GM21786 (cell line): ENCODE data around the gene ICE2.

ENCODE experiments used
- ATAC-seq: cut with Tn5 transposase; IDR thresholded peaks from one replicate; pipeline ENCODE4 v1.9.1; 2021; ENCODE audit not compliant: unreplicated experiment

ICE2 gene

DNA sequence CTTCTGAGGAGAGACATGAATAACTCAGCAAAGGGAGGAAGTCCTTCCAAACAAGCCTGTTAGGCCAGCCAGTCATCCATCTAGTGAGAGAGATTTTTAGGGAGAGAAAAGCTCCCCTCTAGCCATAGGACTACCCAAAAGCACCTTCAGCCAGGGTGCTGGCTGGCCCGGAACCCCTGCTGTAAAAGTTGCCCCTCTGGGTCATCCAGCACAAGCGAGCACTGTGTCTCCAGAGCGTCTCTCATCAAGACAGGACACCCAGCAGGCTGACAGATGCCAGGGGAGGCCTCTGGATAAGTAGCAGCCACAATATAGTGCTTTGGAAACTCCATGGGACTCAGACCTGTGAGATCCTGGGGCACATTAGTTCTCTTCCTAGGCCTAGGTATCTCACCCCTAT, 105.6 kb downstream of the ICE2 start:
- ATAC-seq = no peak

DNA sequence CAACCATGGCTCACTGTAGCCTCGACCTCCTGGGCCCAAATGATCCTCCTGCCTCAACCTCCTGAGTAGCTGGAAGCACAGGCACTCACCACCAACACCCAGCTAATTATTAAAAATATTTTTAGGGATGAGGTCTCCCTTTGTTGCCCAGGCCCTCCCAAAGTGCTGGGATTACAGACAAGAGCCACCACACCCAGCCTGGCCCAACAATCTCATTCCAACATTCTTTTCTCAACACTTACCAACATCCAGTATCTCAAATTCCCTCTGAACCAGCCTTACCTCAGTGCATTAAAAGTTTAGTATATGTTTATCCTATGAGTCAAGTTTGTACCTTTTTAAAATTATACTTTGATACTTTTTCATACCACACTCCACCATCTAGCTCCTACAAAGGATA, 106.2 kb downstream of the ICE2 start:
- ATAC-seq = no peak

DNA sequence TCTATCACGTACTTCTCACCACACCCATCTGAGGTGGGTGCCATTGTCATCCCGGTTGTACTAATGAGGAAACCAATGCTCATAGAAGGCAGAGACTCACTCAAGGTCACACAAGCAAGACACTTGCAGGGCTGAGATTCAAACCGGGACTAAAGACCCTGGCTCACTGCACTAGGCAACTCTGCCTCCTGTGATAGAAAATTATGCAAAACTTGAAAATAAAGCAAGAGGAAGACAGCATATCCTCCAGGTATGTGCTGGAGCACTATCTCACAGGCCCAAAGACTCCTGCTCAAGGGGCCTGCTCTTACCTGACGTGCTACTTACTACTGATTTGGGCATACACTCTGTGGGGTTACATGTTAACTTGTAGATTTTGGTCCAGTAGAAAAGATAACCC, 106.7 kb downstream of the ICE2 start:
- ATAC-seq = no peak

DNA sequence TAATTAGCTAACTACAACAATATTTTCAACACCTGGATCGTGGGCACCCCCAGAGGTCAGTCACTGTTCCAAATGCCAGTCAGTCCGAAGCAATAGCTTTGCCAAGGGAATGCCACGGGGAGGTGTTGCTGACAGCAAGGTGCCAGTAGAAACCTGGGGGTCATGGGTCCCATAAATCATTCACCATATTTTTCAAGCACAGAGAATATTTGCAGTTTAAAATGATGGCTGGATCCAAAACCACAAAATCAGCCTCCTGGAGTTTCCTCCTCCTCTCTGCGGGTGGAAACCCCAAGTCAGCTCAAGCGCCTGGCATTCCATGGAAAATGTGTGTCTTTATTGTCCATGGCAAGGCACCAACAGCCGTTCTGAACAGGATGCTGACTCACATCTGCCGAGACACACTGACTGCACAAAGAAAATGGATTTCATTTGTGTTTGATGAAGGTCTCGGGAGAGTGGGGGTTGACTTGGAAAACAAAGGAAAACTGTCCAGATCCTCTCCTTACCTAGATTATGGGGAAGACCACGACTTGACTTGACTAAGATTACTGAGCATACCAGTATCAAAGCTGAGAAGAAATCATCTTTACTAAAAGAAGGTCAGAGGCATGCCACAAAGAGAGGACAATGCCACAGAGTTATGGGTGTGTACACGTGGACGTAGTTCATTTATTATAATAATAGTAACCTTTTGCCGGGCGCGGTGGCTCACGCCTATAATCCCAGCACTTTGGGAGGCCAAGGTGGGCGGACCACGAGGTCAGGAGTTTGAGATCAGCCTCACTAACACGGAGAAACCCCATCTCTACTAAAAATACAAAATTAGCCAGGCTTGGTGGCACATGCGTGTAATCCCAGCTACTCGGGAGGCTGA, 107.5 kb downstream of the ICE2 start:
- ATAC-seq = no peak

DNA sequence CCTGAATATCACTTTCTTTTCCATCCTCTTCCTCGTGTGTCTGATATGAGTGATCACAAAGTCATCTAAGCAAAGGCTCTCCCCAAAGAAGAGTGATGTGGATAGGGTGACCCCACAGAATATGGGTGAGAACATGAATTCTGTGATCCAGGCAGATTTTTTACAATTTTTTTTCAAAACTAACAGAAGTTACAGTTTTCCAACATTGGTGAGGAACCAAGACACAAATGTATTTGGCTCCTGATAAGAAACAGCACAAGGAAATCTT, 108.1 kb downstream of the ICE2 start:
- ATAC-seq = no peak

DNA sequence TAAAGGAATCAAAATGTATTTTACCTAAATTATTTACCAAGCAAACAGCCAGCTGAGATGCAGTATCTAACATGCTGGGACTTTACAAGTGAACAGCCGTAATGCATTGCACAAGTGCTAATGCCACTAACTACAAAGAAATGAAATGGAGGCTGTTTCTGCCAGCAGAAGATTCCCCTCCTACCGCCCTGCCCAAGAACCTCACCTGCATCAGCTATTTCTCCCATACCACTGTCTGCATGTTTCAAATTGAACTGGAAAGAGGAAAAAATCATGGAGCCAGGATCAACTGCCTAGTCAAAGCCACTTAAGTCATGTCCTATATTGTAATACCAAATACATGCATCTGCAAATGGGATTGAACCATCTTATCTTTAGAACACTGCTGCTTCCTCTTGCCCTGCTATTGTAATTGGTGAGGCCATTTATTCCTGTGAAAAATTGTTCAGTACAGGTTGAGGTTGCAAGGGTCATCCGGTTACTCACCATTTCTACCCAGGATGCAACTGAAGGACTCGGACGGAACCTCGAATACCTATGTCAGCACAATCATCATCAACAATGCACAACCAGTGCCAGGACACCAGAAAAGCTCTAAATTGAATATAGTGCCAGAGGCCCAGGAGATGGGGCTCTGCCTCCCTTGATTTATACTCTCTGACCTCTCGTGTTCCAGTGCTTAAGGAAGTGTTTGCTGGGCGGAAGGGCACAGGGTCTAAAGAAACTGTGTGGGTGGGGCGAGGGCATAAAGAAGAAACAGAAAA, 108.7 kb downstream of the ICE2 start:
- ATAC-seq = no peak

DNA sequence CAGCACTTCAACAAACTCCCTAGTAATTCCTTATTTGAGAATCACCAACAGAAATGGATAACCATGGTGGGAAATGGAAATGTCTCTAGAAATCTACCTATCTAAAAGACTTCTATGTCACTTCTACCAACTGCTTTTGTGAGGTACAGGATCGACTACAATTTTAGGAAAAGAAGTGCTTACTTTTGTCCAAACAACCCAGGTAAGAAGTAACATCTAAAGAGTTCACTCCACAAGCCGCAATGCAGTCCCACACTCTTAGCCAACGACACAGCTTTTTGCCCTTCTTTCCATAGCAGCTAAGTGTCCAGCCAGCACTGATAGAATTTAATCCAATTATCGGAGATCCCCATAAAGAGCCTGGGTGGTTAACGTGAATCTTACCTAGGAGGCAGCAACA, 109.2 kb downstream of the ICE2 start:
- ATAC-seq = no peak
